ENCODE measurements around the gene SEPHS1. TPM values are rescaled to one million over a fixed set of nuclear protein-coding genes. Genes with fewer than 3 reads are reported as not detected.

The SEPHS1 gene
- polyA plus RNA-seq, 1 experiment: 76.9 TPM

DNA sequence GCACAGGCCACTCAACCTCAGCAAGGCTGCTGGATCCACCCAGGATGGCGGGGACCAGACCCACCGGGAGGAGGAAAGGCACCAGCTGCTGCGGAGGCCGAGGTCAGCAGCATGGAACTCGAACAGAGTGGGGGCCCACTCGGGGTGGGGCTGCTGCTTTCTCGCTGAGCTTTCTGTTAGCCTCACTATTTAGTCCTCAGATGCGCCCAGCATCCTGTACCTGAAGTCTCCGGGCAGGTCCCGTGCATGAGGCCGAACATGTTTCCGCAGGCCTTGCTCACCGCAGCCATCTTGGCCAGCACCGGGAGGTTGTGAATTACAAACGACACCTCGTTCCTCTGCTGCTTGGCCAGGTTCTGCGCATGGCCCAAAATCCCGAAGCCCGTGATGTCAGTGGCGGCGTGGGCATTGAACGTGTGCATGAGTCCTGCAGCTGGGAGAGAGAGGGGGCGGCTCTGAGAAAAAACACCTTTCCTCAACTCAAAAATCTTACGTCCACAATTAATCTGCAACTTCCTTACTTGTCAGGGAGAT, 25.4 kb downstream of the SEPHS1 start:
- Histone ChIP-seq H3K4me3 (ENCODE audit: low read depth, low read length) (no peak overlapping the region), H3K27me3 (ENCODE audit: control insufficient read depth, insufficient read depth, low read length) (no peaks in the 10 kb centered on the region), H3K27ac (ENCODE audit: low read depth, low read length) (no peak overlapping the region), H3K9me3 (ENCODE audit: control insufficient read depth, insufficient read depth, low read length) (no peaks in the 10 kb centered on the region; the same call in 1 of the 2 replicates)
- TF ChIP-seq, protein P1, sequence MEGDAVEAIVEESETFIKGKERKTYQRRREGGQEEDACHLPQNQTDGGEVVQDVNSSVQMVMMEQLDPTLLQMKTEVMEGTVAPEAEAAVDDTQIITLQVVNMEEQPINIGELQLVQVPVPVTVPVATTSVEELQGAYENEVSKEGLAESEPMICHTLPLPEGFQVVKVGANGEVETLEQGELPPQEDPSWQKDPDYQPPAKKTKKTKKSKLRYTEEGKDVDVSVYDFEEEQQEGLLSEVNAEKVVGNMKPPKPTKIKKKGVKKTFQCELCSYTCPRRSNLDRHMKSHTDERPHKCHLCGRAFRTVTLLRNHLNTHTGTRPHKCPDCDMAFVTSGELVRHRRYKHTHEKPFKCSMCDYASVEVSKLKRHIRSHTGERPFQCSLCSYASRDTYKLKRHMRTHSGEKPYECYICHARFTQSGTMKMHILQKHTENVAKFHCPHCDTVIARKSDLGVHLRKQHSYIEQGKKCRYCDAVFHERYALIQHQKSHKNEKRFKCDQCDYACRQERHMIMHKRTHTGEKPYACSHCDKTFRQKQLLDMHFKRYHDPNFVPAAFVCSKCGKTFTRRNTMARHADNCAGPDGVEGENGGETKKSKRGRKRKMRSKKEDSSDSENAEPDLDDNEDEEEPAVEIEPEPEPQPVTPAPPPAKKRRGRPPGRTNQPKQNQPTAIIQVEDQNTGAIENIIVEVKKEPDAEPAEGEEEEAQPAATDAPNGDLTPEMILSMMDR (IDR thresholded peaks at IDR 0.05; ENCODE audit: low read depth, low read length): no peak
- CTCF ChIA-PET: interaction anchor here (0.9 to 1.8 kb wide), 2 partner anchors 20 to 116 kb away, joined by 3 to 4 read pairs; no protein-coding TSS in a partner anchor
- no peak for DNase-seq (ENCODE audit: low read depth, low spot score)
- POLR2A ChIA-PET: no interaction called here

DNA sequence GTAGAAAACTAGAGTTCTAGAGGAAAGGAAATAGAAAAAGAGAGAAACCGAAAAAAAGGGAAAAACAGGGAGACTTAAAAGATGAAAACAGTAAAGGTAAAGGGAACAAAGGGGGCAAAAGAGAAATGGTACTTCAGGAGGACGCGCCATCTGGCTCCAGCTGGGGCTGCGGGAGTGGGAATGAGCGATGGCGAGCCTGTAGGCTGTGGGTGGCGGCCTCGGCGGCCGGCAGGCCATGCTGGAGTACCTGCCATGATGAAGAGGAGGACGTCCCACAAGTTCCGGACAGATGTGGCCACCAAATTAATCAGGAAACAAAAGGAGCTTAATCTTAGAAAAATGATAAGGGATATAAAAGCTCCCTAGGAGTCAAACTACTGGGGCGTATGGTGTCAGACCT, 26.5 kb downstream of the SEPHS1 start:
- DNase-seq (ENCODE audit: low read depth, low spot score): no peak
- H3K27me3 ChIP-seq (ENCODE audit: control insufficient read depth, insufficient read depth, low read length): no peaks in the 10 kb centered on the region
- no peaks in the 10 kb centered on the region; the same call in 1 of the 2 replicates for H3K9me3 ChIP-seq (ENCODE audit: control insufficient read depth, insufficient read depth, low read length)
- ChIA-PET POLR2A (no interaction called here), CTCF (interaction anchor here (0.9 to 1.8 kb wide), 2 partner anchors 19 to 115 kb away, joined by 3 to 4 read pairs; no protein-coding TSS in a partner anchor)
- no peak overlapping the region for H3K4me3 ChIP-seq (ENCODE audit: low read depth, low read length)
- H3K27ac ChIP-seq (ENCODE audit: low read depth, low read length): no peak overlapping the region
- TF ChIP-seq, protein P1 (IDR thresholded peaks at IDR 0.05; ENCODE audit: low read depth, low read length): no peak

DNA sequence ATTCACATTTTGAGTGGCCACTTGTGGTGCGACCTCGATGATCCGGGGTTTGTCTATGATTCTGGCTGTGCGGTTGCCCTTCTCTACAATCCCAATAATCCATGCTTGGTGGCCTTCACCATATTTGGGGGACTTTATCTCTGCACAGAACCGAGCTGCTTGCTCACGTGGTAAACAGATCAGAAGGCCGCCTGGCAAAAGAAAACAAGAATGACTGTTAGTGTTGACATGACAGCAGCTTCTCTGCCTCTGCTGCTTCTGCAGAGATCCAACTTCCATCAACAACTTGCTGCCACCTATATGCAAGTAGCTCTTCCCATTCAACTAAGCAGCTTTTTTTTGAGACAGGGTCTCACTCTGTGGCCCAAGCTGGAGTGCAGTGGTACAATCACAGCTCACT, 28.9 kb downstream of the SEPHS1 start:
- H3K27ac ChIP-seq (ENCODE audit: low read depth, low read length): no peak overlapping the region
- no peaks in the 10 kb centered on the region; the same call in 1 of the 2 replicates for H3K9me3 ChIP-seq (ENCODE audit: control insufficient read depth, insufficient read depth, low read length)
- no peak for DNase-seq (ENCODE audit: low read depth, low spot score)
- TF ChIP-seq, protein P1 (IDR thresholded peaks at IDR 0.05; ENCODE audit: low read depth, low read length): no peak
- no peak overlapping the region for H3K4me3 ChIP-seq (ENCODE audit: low read depth, low read length)
- ChIA-PET POLR2A (no interaction called here), CTCF (no interaction called here)
- H3K27me3 ChIP-seq (ENCODE audit: control insufficient read depth, insufficient read depth, low read length): no peaks in the 10 kb centered on the region

DNA sequence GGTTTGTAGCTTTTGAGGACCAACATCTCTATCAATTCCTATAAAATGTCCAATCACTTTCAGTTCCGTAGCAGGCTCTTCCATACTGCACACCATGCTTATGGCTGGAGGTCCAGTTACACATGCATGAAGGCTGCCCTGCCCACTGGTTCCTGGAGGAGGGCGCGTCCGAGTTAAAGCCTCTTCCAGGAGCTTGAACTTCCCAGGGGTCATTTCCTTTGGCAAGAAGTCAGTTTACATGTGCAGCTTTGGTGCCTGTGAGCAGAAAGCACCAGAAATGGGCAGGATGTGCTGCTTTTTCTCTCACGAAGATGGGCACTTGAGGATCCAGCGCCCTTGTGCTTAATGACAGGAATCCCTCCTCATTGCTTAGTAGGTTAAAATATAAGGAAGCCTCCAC, 30.6 kb downstream of the SEPHS1 start:
- ChIA-PET CTCF (interaction anchor here (0.5 to 1.6 kb wide), 2 partner anchors 15 to 48 kb away, joined by 6 to 7 read pairs; no protein-coding TSS in a partner anchor), POLR2A (interaction anchor here (0.6 kb wide), 1 partner anchor 219 kb away, joined by 4 read pairs; no protein-coding TSS in a partner anchor)
- no peak overlapping the region for H3K4me3 ChIP-seq (ENCODE audit: low read depth, low read length)
- no peak overlapping the region for H3K27ac ChIP-seq (ENCODE audit: low read depth, low read length)
- TF ChIP-seq, protein P1 (IDR thresholded peaks at IDR 0.05; ENCODE audit: low read depth, low read length): no peak
- DNase-seq (ENCODE audit: low read depth, low spot score): no peak
- no peaks in the 10 kb centered on the region; the same call in 1 of the 2 replicates for H3K9me3 ChIP-seq (ENCODE audit: control insufficient read depth, insufficient read depth, low read length)
- H3K27me3 ChIP-seq (ENCODE audit: control insufficient read depth, insufficient read depth, low read length): no peaks in the 10 kb centered on the region

DNA sequence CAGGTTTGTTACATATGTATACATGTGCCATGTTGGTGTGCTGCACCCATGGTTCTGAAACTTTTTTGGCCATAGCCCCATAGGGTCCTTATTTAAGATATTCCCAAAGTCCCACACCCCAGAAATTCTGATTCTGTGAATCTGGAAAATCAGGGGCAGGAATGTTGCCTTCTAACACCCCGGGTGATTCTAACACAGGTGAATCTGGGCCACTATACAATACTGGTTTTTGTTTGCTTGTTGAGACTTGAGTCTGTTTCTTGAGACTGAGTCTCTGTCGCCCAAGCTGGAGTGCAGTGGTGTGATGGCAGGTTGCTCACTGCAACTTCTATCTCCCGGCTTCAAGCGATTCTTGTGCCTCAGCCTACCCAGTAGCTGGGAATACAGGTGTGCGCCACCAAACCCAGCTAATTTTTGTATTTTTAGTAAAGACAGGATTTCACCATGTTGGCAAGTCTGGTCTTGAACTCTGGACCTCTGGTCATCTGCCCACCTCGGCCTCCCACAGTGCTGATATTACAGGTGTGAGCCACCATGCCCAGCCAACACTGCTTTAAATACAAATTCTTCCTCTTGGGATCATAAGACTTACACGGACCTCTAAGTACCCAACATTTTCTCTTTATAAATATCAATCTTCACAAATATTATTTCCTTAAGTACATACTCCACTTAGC, 31.3 kb downstream of the SEPHS1 start:
- CTCF ChIA-PET: interaction anchor here (1.6 kb wide), 1 partner anchor 14 kb away, joined by 7 read pairs; no protein-coding TSS in a partner anchor
- no peaks in the 10 kb centered on the region for H3K27me3 ChIP-seq (ENCODE audit: control insufficient read depth, insufficient read depth, low read length)
- no peak overlapping the region for H3K27ac ChIP-seq (ENCODE audit: low read depth, low read length)
- H3K4me3 ChIP-seq (ENCODE audit: low read depth, low read length): no peak overlapping the region
- no peak for DNase-seq (ENCODE audit: low read depth, low spot score)
- TF ChIP-seq, protein P1 (IDR thresholded peaks at IDR 0.05; ENCODE audit: low read depth, low read length): no peak
- POLR2A ChIA-PET: no interaction called here
- no peaks in the 10 kb centered on the region for H3K9me3 ChIP-seq (ENCODE audit: control insufficient read depth, insufficient read depth, low read length)

All from AG04450 (cell line).